ENCODE measurements around the gene CD38. TPM values are rescaled to one million over a fixed set of nuclear protein-coding genes. Genes with fewer than 3 reads are reported as not detected.

The CD38 gene
- total RNA-seq, 1 experiment from 2014 or later: 0.07 TPM

DNA sequence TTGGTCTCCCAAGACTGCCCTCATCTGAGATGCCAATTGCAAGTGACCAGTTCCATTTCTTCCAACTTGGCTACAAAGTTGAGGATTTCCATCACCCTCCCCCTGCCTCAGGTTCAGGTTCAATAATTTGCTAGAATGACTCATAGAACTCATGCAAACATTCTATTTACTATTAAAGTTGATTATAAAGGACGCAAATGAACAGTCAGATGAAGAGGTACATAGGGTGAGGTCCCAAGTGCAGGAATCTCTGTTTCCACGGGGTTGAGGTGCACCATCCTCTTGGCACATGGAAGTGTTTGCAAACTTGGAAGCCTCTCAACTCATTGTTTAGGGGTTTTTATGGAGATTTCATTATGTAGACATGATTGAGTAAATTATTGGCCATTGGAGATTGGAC is 119.4 kb downstream of the CD38 start:
- H3K79me1 ChIP-seq (ENCODE audit: insufficient read depth, low read depth, low read length, poor library complexity, severe bottlenecking): no peaks in the 10 kb centered on the region
- H3K4ac ChIP-seq (ENCODE audit: low read depth, low read length): no peak overlapping the region
- H3K9me3 Mint-ChIP-seq: no peaks in the 10 kb centered on the region; a peak in 1 of 5 replicates
- no peak overlapping the region for H2AFZ ChIP-seq (ENCODE audit: low read length)
- H2AK5ac ChIP-seq (ENCODE audit: insufficient read length, low read length): no peak overlapping the region
- H3T11ph ChIP-seq (ENCODE audit: low read length): no peak overlapping the region
- H2BK15ac ChIP-seq (ENCODE audit: low read depth, low read length): no peak overlapping the region
- no peak for TF ChIP-seq CTCF (conservative IDR thresholded peaks at IDR 0.05)
- no peak overlapping the region for H3K14ac ChIP-seq (ENCODE audit: insufficient read depth, low read length)
- H2BK12ac ChIP-seq (ENCODE audit: insufficient read length, low read depth, low read length): no peak overlapping the region
- no peak overlapping the region for H4K91ac ChIP-seq (ENCODE audit: insufficient read length, low read depth, low read length)
- H2BK5ac ChIP-seq (ENCODE audit: insufficient read length, low read length): no peak overlapping the region
- no peaks in the 10 kb centered on the region for H3K4me1 ChIP-seq (ENCODE audit: insufficient read depth, low read length)
- no peak overlapping the region for H2BK20ac ChIP-seq (ENCODE audit: low read depth, low read length, poor library complexity, severe bottlenecking)
- no peaks in the 10 kb centered on the region for H3K27me3 ChIP-seq (ENCODE audit: insufficient read depth, low read length)
- no peak overlapping the region for H3K4me2 ChIP-seq (ENCODE audit: insufficient read depth, insufficient read length, low read length)
- H4K8ac ChIP-seq (replicated peaks; ENCODE audit: insufficient read length, low read depth, low read length): no peak overlapping the region
- H3K4me3 Mint-ChIP-seq: no peak overlapping the region
- H3K18ac ChIP-seq (ENCODE audit: insufficient read length, low read depth, low read length): no peak overlapping the region
- DNase-seq: no peak
- no peaks in the 10 kb centered on the region for H3K79me2 ChIP-seq (ENCODE audit: insufficient read depth, low read length)
- H3K9me3 ChIP-seq (ENCODE audit: control insufficient read depth, low read depth, low read length): no peaks in the 10 kb centered on the region
- H3K27ac Mint-ChIP-seq: no peak overlapping the region
- H3K9ac ChIP-seq (ENCODE audit: extremely low read depth, insufficient read length, low read length): no peak overlapping the region
- H3K27me3 Mint-ChIP-seq (ENCODE audit: low read depth): no peaks in the 10 kb centered on the region; the same call in 1 of the 2 replicates
- no peak overlapping the region for H4K5ac ChIP-seq (ENCODE audit: insufficient read length, low read depth, low read length)
- H3K56ac ChIP-seq (ENCODE audit: insufficient read length, low read depth, low read length): no peak overlapping the region
- no CpG with 5 or more reads among the region's 2 CpGs for WGBS (ENCODE audit: extremely low coverage, insufficient read length, low lambda C conversion rate)
- no peak overlapping the region for H2BK120ac ChIP-seq (ENCODE audit: low read depth, low read length, poor library complexity, severe bottlenecking)
- no peaks in the 10 kb centered on the region for H4K20me1 ChIP-seq (ENCODE audit: control insufficient read depth, insufficient read depth, insufficient read length)
- H3K4me1 Mint-ChIP-seq: 0 out of 4 replicates have a peak, but pooled peaks cover 0 to 3% of the 10 kb centered on the region in 2 experiments
- no peaks in the 10 kb centered on the region for H3K23me2 ChIP-seq (ENCODE audit: insufficient read length, low read depth, low read length, poor library complexity, severe bottlenecking)
- H3K36me3 Mint-ChIP-seq (ENCODE audit: insufficient read depth in 1 of 3, low read depth in 3 of 3): no peaks in the 10 kb centered on the region
- no peak overlapping the region for H3K23ac ChIP-seq (ENCODE audit: insufficient read length, low read depth, low read length)
- H3K27ac ChIP-seq (ENCODE audit: insufficient read length, low read depth, low read length): no peak overlapping the region

Measured in H9 (cell line).